Muscle of back (tissue), 11 donors: Measurements from ENCODE around the gene WLS. TPM values are rescaled to one million over a fixed set of nuclear protein-coding genes. Genes with fewer than 3 reads are reported as not detected.
A peak's percentile ranks its signal among the peaks of the same experiment; 100 is the strongest.

Experiments
- DNase-seq, 3 donors: peaks; one replicate each; pipeline versions ENCODE4 v3.0.0 to v3.0.0-alpha.2; 2013
- polyA plus RNA-seq, 10 donors: library from polyadenylated mRNA; unstranded; fragments of 120-200 nt; gene quantifications; one replicate each; pipeline ENCODE4 v1.2.1, GENCODE V29; 2013; ENCODE audit not compliant: insufficient read length in 10 of 10

The WLS gene
- polyA plus RNA-seq, 10 donors = 83.2 to 106 (median 93.0) TPM

- peak in 1 of 3 donors; percentile 53 for DNase-seq
These were observed 2.5 kb downstream of the WLS start for GRCh38 chr1:68229650-68230483.

- peak in 1 of 3 donors; percentile 61 for DNase-seq
These were observed 3.5 kb downstream of the WLS start for GRCh38 chr1:68228851-68229250.

- DNase-seq = no peak
These were observed 4.7 kb downstream of the WLS start for GRCh38 chr1:68227598-68227997.

- DNase-seq = no peak
These were observed 6.5 kb downstream of the WLS start for GRCh38 chr1:68225781-68226180.

- DNase-seq = peak; percentile 60 to 94 (median 88)
These were observed 8.6 kb downstream of the WLS start for GRCh38 chr1:68223687-68224086.

- DNase-seq = peak in 1 of 3 donors; percentile 51
These were observed 10.3 kb downstream of the WLS start for GRCh38 chr1:68221980-68222373.

GRCh38 chr1:68221001-68221979 is 11.0 kb downstream of the WLS start:
- no peak for DNase-seq

- DNase-seq = no peak
These were observed 11.9 kb downstream of the WLS start for GRCh38 chr1:68220420-68220819.

GRCh38 chr1:68218490-68218889 is 13.8 kb downstream of the WLS start:
- DNase-seq = no peak

GRCh38 chr1:68217618-68218017 is 14.7 kb downstream of the WLS start:
- DNase-seq = no peak

GRCh38 chr1:68217060-68217554 is 15.2 kb downstream of the WLS start:
- no peak for DNase-seq

GRCh38 chr1:68216089-68216772 is 16.1 kb downstream of the WLS start:
- peak in 1 of 3 donors; percentile 68 for DNase-seq

GRCh38 chr1:68213843-68214242 is 18.5 kb downstream of the WLS start:
- peak in 2 of 3 donors; percentile 56 to 59 for DNase-seq

GRCh38 chr1:68211761-68212380 is 20.5 kb downstream of the WLS start:
- DNase-seq = no peak

GRCh38 chr1:68210829-68211228 is 21.5 kb downstream of the WLS start:
- DNase-seq = no peak

- peak in 1 of 3 donors; percentile 51 for DNase-seq
These were observed 22.3 kb downstream of the WLS start for GRCh38 chr1:68210027-68210426.

- peak; percentile 73 to 89 (median 76) for DNase-seq
These were observed 25.3 kb downstream of the WLS start for GRCh38 chr1:68206848-68207689.

- DNase-seq = no peak
These were observed 26.4 kb downstream of the WLS start for GRCh38 chr1:68205794-68206358.

GRCh38 chr1:68204977-68205630 is 27.2 kb downstream of the WLS start:
- no peak for DNase-seq
